ENCODE data around the gene NSD2. TPM values are rescaled to one million over a fixed set of nuclear protein-coding genes. Genes with fewer than 3 reads are reported as not detected.

Gene NSD2
- total RNA-seq, 1 donor from 2014 or later: 138 TPM

GRCh38 chr4:1961038-1961437 lies 89.8 kb downstream of the NSD2 start:
- Mint-ChIP-seq H3K36me3 (ENCODE audit: unreplicated experiment) (peaks cover 13% of the 10 kb centered on the region), H3K9me3 (ENCODE audit: unreplicated experiment) (peaks cover 8% of the 10 kb centered on the region), H3K4me3 (ENCODE audit: unreplicated experiment) (no peak overlapping the region), H3K4me1 (ENCODE audit: low read depth, unreplicated experiment) (peaks cover 11% of the 10 kb centered on the region), H3K27ac (ENCODE audit: unreplicated experiment) (no peak overlapping the region), H3K27me3 (ENCODE audit: unreplicated experiment) (no peaks in the 10 kb centered on the region)
- no peak for TF ChIP-seq CTCF (IDR thresholded peaks at IDR 0.05; ENCODE audit: partially characterized antibody, unreplicated experiment)
- DNase-seq: no peak

- no peak for TF ChIP-seq CTCF (IDR thresholded peaks at IDR 0.05; ENCODE audit: partially characterized antibody, unreplicated experiment)
- Mint-ChIP-seq H3K9me3 (ENCODE audit: unreplicated experiment) (peaks cover 6% of the 10 kb centered on the region), H3K4me3 (ENCODE audit: unreplicated experiment) (no peak overlapping the region), H3K4me1 (ENCODE audit: low read depth, unreplicated experiment) (peaks cover 11% of the 10 kb centered on the region), H3K36me3 (ENCODE audit: unreplicated experiment) (peaks cover 13% of the 10 kb centered on the region), H3K27ac (ENCODE audit: unreplicated experiment) (no peak overlapping the region), H3K27me3 (ENCODE audit: unreplicated experiment) (no peaks in the 10 kb centered on the region)
- no peak for DNase-seq
These were observed 90.4 kb downstream of the NSD2 start for GRCh38 chr4:1961563-1961962.

GRCh38 chr4:1962980-1963379 lies 91.8 kb downstream of the NSD2 start:
- Mint-ChIP-seq H3K27ac (ENCODE audit: unreplicated experiment) (no peak overlapping the region), H3K4me3 (ENCODE audit: unreplicated experiment) (no peak overlapping the region), H3K36me3 (ENCODE audit: unreplicated experiment) (peaks cover 13% of the 10 kb centered on the region), H3K4me1 (ENCODE audit: low read depth, unreplicated experiment) (peaks cover 11% of the 10 kb centered on the region), H3K27me3 (ENCODE audit: unreplicated experiment) (no peaks in the 10 kb centered on the region), H3K9me3 (ENCODE audit: unreplicated experiment) (peaks cover 6% of the 10 kb centered on the region)
- no peak for DNase-seq
- TF ChIP-seq CTCF (IDR thresholded peaks at IDR 0.05; ENCODE audit: partially characterized antibody, unreplicated experiment): no peak

GRCh38 chr4:1964443-1964842 lies 93.2 kb downstream of the NSD2 start:
- Mint-ChIP-seq H3K27me3 (ENCODE audit: unreplicated experiment) (no peaks in the 10 kb centered on the region), H3K9me3 (ENCODE audit: unreplicated experiment) (peaks cover 5% of the 10 kb centered on the region), H3K4me1 (ENCODE audit: low read depth, unreplicated experiment) (peaks cover 4% of the 10 kb centered on the region), H3K27ac (ENCODE audit: unreplicated experiment) (no peak overlapping the region), H3K4me3 (ENCODE audit: unreplicated experiment) (no peak overlapping the region), H3K36me3 (ENCODE audit: unreplicated experiment) (peaks cover 13% of the 10 kb centered on the region)
- DNase-seq: no peak
- no peak for TF ChIP-seq CTCF (IDR thresholded peaks at IDR 0.05; ENCODE audit: partially characterized antibody, unreplicated experiment)

GRCh38 chr4:1964971-1965370 lies 93.8 kb downstream of the NSD2 start:
- Mint-ChIP-seq H3K9me3 (ENCODE audit: unreplicated experiment) (peaks cover 5% of the 10 kb centered on the region), H3K27ac (ENCODE audit: unreplicated experiment) (no peak overlapping the region), H3K4me1 (ENCODE audit: low read depth, unreplicated experiment) (peaks cover 6% of the 10 kb centered on the region), H3K27me3 (ENCODE audit: unreplicated experiment) (no peaks in the 10 kb centered on the region), H3K36me3 (ENCODE audit: unreplicated experiment) (peaks cover 13% of the 10 kb centered on the region), H3K4me3 (ENCODE audit: unreplicated experiment) (no peak overlapping the region)
- DNase-seq: no peak
- no peak for TF ChIP-seq CTCF (IDR thresholded peaks at IDR 0.05; ENCODE audit: partially characterized antibody, unreplicated experiment)
